ENCODE results near the gene SVIP. TPM values are rescaled to one million over a fixed set of nuclear protein-coding genes. Genes with fewer than 3 reads are reported as not detected.
A peak's percentile ranks its signal among the peaks of the same experiment; 100 is the strongest.

SVIP gene
- total and polyA plus RNA-seq, 11 donors = 7.9 to 33.9 (median 22.9) TPM

DNA sequence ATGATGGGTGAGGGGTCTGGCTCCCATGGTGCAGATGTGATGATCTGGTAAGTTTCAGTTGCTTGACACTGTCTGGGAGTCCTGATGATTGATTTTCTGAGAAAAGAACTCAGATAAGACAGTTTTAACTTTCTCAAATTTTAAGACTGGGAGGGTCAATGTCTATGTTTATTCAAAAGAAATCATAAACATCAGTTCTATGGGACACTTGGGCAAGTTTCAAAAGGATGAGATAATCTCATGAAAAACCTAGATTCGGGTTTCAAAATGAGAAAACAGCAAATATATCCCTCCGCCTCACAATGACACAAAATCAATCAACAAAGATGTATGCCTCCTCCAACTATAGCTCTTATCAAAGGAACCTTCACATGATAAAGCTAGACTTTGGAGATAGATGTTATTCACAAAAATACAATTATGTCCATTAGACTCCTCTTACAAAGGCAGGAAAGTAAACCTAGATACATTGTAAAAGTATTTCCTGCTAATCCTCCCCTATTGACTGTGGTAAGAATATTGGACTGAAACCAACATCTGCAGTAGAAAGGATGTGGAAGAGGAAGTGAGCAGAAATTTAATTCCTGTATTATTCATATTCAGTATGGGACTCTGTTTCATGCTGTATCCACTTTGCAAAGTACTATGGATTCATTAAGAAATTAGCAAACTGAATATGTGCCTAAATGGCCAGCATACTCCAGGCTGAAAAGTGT lies 21.6 kb downstream of the SVIP start:
- H3K27me3 ChIP-seq = no peaks in the 10 kb centered on the region
- peaks cover 0 to 9% (median 0%) of the 10 kb centered on the region in 9 donors for H3K36me3 ChIP-seq
- H3K27ac ChIP-seq = peak overlapping the region in 10 of 12 donors; percentile 12 to 66 (median 54)
- H3K4me1 ChIP-seq = peaks cover 0 to 25% (median 17%) of the 10 kb centered on the region in 12 donors
- no peak for TF ChIP-seq POLR2A (IDR thresholded peaks at IDR 0.05)
- TF ChIP-seq, protein P1, sequence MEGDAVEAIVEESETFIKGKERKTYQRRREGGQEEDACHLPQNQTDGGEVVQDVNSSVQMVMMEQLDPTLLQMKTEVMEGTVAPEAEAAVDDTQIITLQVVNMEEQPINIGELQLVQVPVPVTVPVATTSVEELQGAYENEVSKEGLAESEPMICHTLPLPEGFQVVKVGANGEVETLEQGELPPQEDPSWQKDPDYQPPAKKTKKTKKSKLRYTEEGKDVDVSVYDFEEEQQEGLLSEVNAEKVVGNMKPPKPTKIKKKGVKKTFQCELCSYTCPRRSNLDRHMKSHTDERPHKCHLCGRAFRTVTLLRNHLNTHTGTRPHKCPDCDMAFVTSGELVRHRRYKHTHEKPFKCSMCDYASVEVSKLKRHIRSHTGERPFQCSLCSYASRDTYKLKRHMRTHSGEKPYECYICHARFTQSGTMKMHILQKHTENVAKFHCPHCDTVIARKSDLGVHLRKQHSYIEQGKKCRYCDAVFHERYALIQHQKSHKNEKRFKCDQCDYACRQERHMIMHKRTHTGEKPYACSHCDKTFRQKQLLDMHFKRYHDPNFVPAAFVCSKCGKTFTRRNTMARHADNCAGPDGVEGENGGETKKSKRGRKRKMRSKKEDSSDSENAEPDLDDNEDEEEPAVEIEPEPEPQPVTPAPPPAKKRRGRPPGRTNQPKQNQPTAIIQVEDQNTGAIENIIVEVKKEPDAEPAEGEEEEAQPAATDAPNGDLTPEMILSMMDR (IDR thresholded peaks at IDR 0.05) = no peak
- peaks cover 0 to 3% (median 0%) of the 10 kb centered on the region in 12 donors for H3K9me3 ChIP-seq
- peak in 2 of 4 donors; percentile 59 to 91 for ATAC-seq
- no peak for DNase-seq
- intact Hi-C loops (cut with DNase I) = loop anchor here in 2 of 10 donors (1.0 to 10.0 kb wide), 3 partner anchors 21 to 373 kb away; partner anchors contain the start of gene SVIP (in 2 of the 2)
- WGBS, 4 donors = 58 to 66% (median 63%) methylated on average over 2 of the region's 2 CpGs
- no peak overlapping the region for H3K4me3 ChIP-seq

DNA sequence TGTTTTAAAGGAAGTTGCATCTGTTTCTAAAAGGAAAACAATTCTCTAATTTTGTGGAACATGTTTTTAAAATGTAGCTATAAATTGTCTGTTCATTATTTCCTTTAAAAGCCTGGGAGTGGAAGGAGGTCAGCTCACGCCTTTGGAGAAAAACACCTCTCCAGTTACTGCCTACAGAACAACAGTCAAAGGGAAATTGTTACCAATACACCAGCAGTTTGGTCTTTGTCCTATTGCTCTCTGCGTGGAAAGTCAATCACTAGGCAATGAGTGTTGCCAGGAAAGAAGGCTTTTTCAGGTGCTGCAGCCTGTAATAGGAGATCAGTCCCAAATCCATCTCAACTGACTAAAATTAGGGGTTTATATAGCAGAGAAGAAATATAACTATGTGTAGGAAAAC lies 22.2 kb downstream of the SVIP start:
- WGBS, 4 donors = 55 to 67% (median 63%) methylated on average over 2 of the region's 2 CpGs
- no peak overlapping the region for H3K4me3 ChIP-seq
- peaks cover 0 to 5% (median 0%) of the 10 kb centered on the region in 9 donors for H3K36me3 ChIP-seq
- TF ChIP-seq, protein P1 (IDR thresholded peaks at IDR 0.05) = no peak
- no peak for TF ChIP-seq POLR2A (IDR thresholded peaks at IDR 0.05)
- H3K27ac ChIP-seq = peak overlapping the region in 8 of 12 donors; percentile 12 to 55 (median 47)
- H3K27me3 ChIP-seq = no peaks in the 10 kb centered on the region
- H3K4me1 ChIP-seq = peaks cover 0 to 25% (median 17%) of the 10 kb centered on the region in 12 donors
- intact Hi-C loops (cut with DNase I) = loop anchor here in 1 of 10 donors (10.0 kb wide), 1 partner anchor 373 kb away; no protein-coding TSS in a partner anchor
- H3K9me3 ChIP-seq = peaks cover 0 to 3% (median 0%) of the 10 kb centered on the region in 12 donors
- ATAC-seq = peak in 1 of 4 donors; percentile 31
- DNase-seq = no peak

DNA sequence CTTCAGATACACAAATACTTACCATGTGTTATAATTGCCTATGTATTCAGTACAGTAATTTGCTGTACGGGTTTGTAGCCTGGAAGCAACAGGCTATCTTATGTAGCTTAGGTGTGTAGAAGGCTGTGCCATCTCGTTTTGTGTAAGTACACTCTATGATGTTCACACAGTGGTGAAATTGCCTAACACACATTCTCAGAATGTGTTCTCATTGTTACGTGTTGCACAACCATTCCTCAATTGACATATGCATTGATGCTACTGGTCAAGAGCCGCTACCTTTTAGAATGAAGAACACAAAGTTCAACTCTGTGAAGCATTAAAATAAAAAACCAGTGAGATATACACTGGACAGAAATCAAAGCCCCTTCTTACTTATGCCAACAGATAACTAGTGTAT lies 26.7 kb downstream of the SVIP start:
- no peak for TF ChIP-seq POLR2A (IDR thresholded peaks at IDR 0.05)
- TF ChIP-seq, protein P1 (IDR thresholded peaks at IDR 0.05) = no peak

DNA sequence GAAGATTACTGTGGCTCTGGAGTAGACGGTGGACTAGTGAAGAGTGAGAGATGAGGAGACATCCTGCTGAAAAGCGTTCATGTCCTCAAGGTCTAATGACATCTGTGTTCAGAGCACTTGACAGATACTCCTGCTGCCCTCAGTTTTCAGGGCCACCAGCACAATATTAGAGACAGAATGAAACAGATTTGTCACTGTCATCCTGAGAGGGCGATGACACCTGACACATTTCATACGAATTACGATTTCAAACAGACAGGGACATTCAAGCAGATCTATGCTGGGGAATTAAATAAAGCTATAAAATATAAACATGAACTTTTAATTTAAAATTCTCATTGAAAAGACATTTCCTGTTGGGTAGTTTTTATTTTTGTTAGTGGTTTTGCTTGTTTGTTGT lies 29.1 kb downstream of the SVIP start:
- Histone ChIP-seq H3K27ac (no peak overlapping the region), H3K9me3 (no peaks in the 10 kb centered on the region), H3K27me3 (no peaks in the 10 kb centered on the region), H3K36me3 (no peaks in the 10 kb centered on the region), H3K4me3 (no peak overlapping the region), H3K4me1 (no peaks in the 10 kb centered on the region)
- WGBS, 4 donors = 76 to 85% (median 84%) methylated on average over 5 of the region's 5 CpGs
- ATAC-seq (no peak), DNase-seq (no peak)
- intact Hi-C loops (cut with DNase I) = loop anchor here in 1 of 10 donors (10.0 kb wide), 1 partner anchor 366 kb away; no protein-coding TSS in a partner anchor
- TF ChIP-seq, protein P1 (IDR thresholded peaks at IDR 0.05) = no peak
- no peak for TF ChIP-seq POLR2A (IDR thresholded peaks at IDR 0.05)

More for the DNA sequence above, 26.7 kb downstream of the SVIP start:
- no peak for DNase-seq
- no peaks in the 10 kb centered on the region for H3K27me3 ChIP-seq
- 88 to 94% (median 93%) methylated on average over 4 of the region's 4 CpGs for WGBS, 4 donors
- no peak overlapping the region for H3K4me3 ChIP-seq
- no peaks in the 10 kb centered on the region for H3K9me3 ChIP-seq
- ATAC-seq = no peak
- H3K4me1 ChIP-seq = peaks cover 0 to 12% (median 3%) of the 10 kb centered on the region in 12 donors
- H3K36me3 ChIP-seq = no peaks in the 10 kb centered on the region
- no peak overlapping the region for H3K27ac ChIP-seq
- intact Hi-C loops (cut with DNase I) = loop anchor here in 1 of 10 donors (10.0 kb wide), 1 partner anchor 368 kb away; no protein-coding TSS in a partner anchor

Measured in heart left ventricle (tissue), 16 donors.